Activated T-helper 1 cell treated with anti-CD3 and anti-CD28 coated beads, Interleukin-12 subunit alpha, Interleukin-12 subunit beta, Interleukin-2, Interleukin-4 antibody, amounts not matched to agents 30 ng/mL and 10 ng/mL and 1 ng/mL, durations not matched to agents 14 hours and 24 hours and 36 hours (primary cell): ENCODE results near the gene GJC2. TPM values are rescaled to one million over a fixed set of nuclear protein-coding genes. Genes with fewer than 3 reads are reported as not detected.

ENCODE experiments used
- DNase-seq: peaks from one replicate; pipeline ENCODE4 v3.0.0; 2021; ENCODE audit warnings: low spot score
- H3K27ac Mint-ChIP-seq: one replicate; pipeline ENCODE4 v1.8.0; 2021; ENCODE audit warnings: mild to moderate bottlenecking, mixed read lengths
- H3K27me3 Mint-ChIP-seq: one replicate; pipeline ENCODE4 v1.8.0; 2022; ENCODE audit warnings: mild to moderate bottlenecking, moderate library complexity, mixed read lengths; ENCODE audit not compliant: insufficient read depth
- H3K36me3 Mint-ChIP-seq: one replicate; pipeline ENCODE4 v1.8.0; 2021; ENCODE audit warnings: low read depth, mixed read lengths
- H3K4me1 Mint-ChIP-seq: one replicate; pipeline ENCODE4 v1.8.0; 2021; ENCODE audit warnings: low read depth, mixed read lengths
- H3K4me3 Mint-ChIP-seq: one replicate; pipeline ENCODE4 v1.8.0; 2021; ENCODE audit warnings: mild to moderate bottlenecking, moderate library complexity, mixed read lengths
- H3K9me3 Mint-ChIP-seq: one replicate; pipeline ENCODE4 v1.8.0; 2021; ENCODE audit warnings: mixed read lengths
- intact Hi-C: fragments of 100-400 bp; cut with micrococcal nuclease; formaldehyde crosslinking; loops from one replicate; pipeline ENCODE4 v1.15.1; 2024
- total RNA-seq: library from RNA; stranded (reverse); gene quantifications from 2 replicates; pipeline ENCODE4 v1.2.3, GENCODE V29; 2022

Gene GJC2
- total RNA-seq, 1 donor from 2014 or later: 0.93 TPM

DNA sequence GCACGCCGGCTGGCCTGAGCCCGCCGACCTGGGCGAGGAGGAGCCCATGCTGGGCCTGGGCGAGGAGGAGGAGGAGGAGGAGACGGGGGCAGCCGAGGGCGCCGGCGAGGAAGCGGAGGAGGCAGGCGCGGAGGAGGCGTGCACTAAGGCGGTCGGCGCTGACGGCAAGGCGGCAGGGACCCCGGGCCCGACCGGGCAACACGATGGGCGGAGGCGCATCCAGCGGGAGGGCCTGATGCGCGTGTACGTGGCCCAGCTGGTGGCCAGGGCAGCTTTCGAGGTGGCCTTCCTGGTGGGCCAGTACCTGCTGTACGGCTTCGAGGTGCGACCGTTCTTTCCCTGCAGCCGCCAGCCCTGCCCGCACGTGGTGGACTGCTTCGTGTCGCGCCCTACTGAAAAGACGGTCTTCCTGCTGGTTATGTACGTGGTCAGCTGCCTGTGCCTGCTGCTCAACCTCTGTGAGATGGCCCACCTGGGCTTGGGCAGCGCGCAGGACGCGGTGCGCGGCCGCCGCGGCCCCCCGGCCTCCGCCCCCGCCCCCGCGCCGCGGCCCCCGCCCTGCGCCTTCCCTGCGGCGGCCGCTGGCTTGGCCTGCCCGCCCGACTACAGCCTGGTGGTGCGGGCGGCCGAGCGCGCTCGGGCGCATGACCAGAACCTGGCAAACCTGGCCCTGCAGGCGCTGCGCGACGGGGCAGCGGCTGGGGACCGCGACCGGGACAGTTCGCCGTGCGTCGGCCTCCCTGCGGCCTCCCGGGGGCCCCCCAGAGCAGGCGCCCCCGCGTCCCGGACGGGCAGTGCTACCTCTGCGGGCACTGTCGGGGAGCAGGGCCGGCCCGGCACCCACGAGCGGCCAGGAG lies 8.6 kb downstream of the GJC2 start:
- H3K4me1 Mint-ChIP-seq: peaks cover 11% of the 10 kb centered on the region
- no peak for DNase-seq
- no peaks in the 10 kb centered on the region for H3K36me3 Mint-ChIP-seq
- H3K27ac Mint-ChIP-seq: no peak overlapping the region
- H3K4me3 Mint-ChIP-seq: no peak overlapping the region
- H3K9me3 Mint-ChIP-seq: no peaks in the 10 kb centered on the region
- intact Hi-C loops: no loop called here
- no peaks in the 10 kb centered on the region for H3K27me3 Mint-ChIP-seq

DNA sequence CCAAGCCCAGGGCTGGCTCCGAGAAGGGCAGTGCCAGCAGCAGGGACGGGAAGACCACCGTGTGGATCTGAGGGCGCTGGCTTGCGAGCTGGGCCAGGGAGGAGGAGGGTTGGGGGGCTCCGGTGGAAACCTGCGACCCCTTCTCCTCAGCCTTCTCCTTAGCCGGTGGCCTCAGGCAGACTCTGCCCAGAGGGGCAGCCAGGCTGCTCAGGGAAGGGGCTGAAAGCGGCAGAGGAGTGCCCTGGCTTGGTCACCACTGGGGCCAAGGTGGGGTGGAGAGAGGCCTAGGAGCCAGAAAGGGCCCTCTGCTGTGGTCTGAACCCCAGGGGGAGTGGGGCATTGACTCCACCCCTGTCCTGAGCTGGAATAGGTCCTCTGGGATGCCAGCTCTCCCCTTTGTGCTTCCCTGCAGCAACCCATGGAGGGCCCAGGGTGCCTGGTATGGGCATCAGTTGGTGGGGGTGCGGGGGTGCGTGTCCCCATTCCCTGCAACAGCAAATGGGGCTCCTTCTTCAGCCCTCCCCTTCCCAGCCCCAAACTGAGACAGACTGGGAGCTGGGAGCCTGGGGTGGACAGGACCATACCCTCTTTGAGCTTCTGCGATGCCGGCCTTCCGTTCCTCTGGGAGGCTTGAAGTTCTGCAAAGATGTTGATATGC lies 9.4 kb downstream of the GJC2 start:
- Mint-ChIP-seq H3K36me3 (no peaks in the 10 kb centered on the region), H3K4me3 (no peak overlapping the region), H3K4me1 (peaks cover 15% of the 10 kb centered on the region), H3K27me3 (no peaks in the 10 kb centered on the region), H3K9me3 (no peaks in the 10 kb centered on the region), H3K27ac (no peak overlapping the region)
- intact Hi-C loops: no loop called here
- DNase-seq: no peak

DNA sequence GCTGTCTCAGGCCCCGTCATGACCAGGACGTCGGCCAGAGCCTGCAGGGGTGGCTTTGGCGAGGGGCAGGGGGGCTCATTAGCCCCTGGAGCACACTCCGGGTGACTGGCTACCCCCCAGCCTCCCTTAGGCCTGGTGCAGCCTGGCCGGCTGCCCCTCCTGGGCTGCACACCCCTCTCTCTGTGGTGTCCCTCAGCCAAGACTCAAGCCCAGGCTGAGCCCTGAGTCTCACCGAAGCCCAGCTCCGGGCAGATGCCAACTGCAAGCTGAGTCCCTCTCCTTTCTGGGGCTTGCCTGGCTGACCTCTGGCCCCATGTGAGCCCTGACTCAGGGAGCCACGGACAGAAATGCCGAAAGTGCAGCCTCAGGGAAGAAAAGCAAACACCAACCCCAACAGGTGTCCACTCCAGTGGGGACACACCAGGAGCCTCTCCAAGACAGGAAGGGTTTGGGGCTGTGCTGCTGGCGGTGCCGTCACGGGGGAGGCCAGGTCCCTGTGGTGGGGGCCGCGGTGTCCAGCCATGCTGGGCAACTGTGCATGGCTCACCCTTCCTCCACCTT lies 10.6 kb downstream of the GJC2 start:
- no peaks in the 10 kb centered on the region for H3K9me3 Mint-ChIP-seq
- H3K27ac Mint-ChIP-seq: no peak overlapping the region
- H3K4me3 Mint-ChIP-seq: no peak overlapping the region
- H3K27me3 Mint-ChIP-seq: no peaks in the 10 kb centered on the region
- DNase-seq: no peak
- H3K36me3 Mint-ChIP-seq: no peaks in the 10 kb centered on the region
- intact Hi-C loops: loop anchor here (10.0 kb wide), 2 partner anchors 1345 to 1755 kb away; partner anchors contain the start of genes NUP133 and PARP1
- peaks cover 15% of the 10 kb centered on the region for H3K4me1 Mint-ChIP-seq

DNA sequence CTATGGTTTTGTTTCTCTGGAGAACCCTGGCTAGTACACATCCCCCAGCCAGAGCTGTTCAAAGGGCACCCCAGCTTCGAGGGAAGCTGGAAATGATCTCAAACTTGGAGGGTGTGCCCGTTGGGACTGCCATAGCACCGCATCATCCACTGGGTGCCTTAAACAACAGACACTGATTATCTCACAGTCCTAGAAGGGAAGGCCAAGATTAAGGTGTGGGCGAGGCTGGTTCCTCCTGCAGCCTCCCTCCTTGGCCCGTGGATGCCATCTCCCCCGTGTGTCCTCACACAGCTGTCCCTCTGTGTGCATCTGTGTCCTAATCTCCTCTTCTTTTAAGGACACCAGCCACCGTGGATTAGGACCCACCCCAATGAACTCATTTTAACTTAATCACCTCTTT lies 11.6 kb downstream of the GJC2 start:
- H3K36me3 Mint-ChIP-seq: no peaks in the 10 kb centered on the region
- H3K27ac Mint-ChIP-seq: no peak overlapping the region
- H3K27me3 Mint-ChIP-seq: no peaks in the 10 kb centered on the region
- intact Hi-C loops: loop anchor here (10.0 kb wide), 2 partner anchors 1343 to 1757 kb away; partner anchors contain the start of genes NUP133 and PARP1
- no peak overlapping the region for H3K4me3 Mint-ChIP-seq
- no peaks in the 10 kb centered on the region for H3K9me3 Mint-ChIP-seq
- DNase-seq: no peak
- H3K4me1 Mint-ChIP-seq: peaks cover 15% of the 10 kb centered on the region

DNA sequence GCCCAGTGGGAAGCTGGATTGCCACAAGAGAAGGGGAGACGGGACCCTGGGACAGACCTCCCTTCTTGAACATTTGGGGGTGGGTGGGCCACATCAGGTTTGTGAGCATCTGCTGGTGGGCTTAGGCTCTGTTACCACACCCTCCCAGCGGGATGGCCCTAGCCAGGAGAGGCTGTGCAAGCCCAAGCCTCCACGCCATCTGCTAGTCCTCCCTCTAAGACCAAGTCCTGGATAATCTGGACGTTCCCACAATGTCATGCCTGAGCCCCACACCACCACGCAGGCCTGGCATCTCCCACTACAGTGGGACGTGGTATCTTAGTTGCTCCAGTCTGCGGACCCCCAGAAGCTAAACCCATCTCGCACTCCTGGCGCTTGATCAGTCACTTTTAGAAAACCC lies 12.1 kb downstream of the GJC2 start:
- Mint-ChIP-seq H3K4me3 (no peak overlapping the region), H3K36me3 (no peaks in the 10 kb centered on the region), H3K9me3 (no peaks in the 10 kb centered on the region), H3K4me1 (peaks cover 20% of the 10 kb centered on the region), H3K27ac (no peak overlapping the region), H3K27me3 (no peaks in the 10 kb centered on the region)
- DNase-seq: no peak
- intact Hi-C loops: loop anchor here (10.0 kb wide), 2 partner anchors 1343 to 1757 kb away; partner anchors contain the start of genes NUP133 and PARP1

DNA sequence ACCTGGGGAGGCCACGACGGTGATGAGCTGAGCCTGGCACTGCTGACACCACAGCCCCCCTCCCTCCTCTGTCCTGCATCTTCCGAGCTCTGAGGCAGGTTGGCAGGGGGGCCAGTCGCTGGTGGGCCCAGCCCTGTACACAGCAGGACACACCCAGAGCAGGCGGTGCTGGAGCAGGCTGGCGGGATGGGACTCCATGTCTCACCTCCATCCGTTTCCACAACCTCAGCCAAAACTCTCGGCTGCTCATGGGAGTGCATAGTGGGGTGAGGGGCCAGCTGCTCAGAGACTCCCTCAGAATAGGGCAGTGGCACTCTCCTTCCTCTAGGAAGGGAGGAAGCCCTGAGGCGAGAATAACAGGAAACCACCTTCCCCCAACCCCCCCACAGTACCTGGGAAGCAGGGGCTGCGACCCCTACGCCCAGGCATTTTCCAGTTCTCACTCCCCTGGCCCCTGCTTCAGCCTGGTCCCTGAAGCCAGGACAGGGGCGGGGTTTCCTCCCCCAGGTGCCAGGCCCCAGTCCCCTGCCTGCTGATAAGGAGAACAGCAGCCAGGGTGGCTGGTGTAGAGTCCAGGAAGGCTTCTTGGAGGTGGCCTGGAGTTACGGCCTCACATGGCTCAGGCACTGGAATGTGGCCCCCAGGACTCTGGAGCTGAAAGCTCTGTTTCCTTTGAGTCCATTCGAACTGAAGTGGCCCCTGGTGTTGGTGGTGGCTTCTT lies 12.7 kb downstream of the GJC2 start:
- Mint-ChIP-seq H3K36me3 (no peaks in the 10 kb centered on the region), H3K27ac (no peak overlapping the region), H3K9me3 (no peaks in the 10 kb centered on the region), H3K4me3 (no peak overlapping the region), H3K27me3 (no peaks in the 10 kb centered on the region), H3K4me1 (peaks cover 21% of the 10 kb centered on the region)
- intact Hi-C loops: loop anchor here (10.0 kb wide), 2 partner anchors 1342 to 1758 kb away; partner anchors contain the start of genes NUP133 and PARP1
- DNase-seq: no peak

DNA sequence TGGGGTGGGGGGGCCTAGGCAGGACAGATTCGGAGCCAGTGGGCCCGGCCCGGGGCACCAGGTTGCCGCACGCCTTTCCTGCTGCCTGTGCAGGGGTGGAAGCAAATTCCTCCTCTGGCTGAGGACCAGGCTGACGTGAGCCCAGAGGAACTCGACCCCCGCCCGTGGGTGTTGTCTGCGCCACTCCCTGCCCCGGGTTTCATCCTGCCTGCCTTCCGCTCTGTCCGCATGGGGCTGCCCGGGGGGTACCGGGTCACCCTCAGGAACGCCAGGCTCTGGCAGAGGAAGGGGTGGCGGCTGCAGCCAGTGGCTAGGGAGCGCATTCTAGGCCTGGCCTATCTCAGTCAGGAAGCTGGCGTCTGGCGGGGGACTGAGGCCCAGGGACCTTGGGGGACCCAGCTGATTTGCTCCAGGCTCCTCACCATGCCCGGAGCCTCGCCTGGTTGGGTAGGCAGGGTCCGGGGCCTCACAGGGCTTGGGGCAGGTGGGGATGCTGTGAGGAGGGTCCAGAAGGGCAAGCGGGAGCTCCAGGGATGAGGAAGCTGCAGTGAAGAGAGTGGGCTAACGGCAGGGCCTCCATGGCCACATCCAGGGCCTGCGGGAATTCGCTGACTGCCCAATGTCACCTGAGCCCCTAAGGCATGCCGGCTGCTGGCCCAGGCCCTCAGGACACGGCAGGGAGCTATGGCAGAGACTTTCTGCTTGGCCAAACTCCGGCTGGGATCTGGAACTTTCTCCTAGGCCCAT lies 13.4 kb downstream of the GJC2 start:
- Mint-ChIP-seq H3K4me1 (peaks cover 21% of the 10 kb centered on the region), H3K27ac (no peak overlapping the region), H3K4me3 (no peak overlapping the region), H3K27me3 (no peaks in the 10 kb centered on the region), H3K36me3 (peaks cover 2% of the 10 kb centered on the region), H3K9me3 (no peaks in the 10 kb centered on the region)
- no peak for DNase-seq
- intact Hi-C loops: loop anchor here (10.0 kb wide), 2 partner anchors 1342 to 1758 kb away; partner anchors contain the start of genes NUP133 and PARP1

DNA sequence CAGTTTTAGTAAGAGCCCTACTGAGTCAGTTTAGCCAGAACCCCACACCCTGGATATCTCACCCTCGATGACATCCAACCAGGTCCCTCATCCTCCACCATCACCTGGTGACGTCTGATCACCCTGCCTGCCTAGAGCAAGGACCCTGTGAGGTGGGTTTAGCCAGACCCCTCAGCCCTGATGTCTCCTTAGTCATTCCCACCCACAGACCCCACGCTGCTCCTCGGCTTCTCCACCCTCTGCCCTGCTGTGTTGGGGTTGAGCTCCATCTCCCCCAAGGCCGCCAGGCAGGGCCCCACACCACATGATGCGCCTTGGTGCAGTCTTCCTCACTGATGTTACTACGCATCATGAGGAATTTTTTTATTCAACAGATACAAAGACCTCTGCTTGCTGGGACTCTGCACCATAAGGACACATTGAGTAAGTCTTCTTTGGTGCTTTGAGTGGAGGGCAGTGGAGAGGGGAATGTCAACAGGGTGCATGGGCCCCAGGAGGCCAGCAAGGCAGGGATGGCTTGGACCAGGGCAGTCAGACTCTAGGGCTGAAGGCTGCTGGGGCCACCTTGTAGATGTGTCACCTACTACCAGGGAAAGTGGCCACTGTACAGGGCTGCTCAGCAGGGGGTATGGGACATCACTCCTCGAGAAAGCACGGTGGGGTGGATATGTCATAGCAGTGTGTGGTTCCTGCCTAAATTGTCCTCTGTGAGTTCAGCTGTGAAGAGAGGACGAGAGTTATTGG lies 14.2 kb downstream of the GJC2 start:
- no peaks in the 10 kb centered on the region for H3K9me3 Mint-ChIP-seq

DNA sequence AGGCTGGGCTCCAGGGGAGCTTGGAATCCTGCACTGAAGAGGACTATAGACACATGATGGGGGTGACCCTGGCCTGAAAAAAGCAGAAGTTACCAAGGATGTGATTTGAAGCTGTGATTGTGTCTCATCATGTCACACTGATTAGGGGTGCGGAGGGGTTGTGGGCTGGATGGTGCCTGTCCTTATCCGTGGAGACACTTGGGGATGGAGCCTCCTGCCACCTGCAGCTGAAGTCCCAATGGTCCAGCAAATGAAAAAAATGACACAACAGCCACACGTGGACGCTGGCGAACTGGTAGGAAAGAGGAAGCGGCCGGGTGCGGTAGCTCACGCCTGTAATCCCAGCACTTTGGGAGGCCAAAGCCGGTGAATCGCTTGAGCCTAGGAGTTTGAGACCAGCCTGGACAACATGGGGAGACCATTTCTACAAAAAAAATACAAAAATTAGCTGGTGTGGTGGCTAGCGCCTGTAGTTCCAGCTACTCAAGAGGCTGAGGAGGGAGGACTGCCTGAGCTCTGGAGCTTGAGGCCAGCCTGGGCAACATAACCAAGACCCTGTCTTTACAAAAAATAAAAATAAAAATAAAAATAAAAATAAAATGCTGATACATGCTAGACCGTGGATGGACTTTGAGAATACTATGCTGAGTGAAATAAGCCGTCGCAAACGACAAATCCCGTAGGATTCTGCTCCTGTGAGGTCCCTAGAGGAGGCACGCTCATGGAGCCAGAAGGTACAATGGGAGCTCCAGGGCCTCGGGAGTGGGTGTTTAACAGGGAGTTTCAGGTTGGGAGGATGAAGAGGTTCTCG lies 15.0 kb downstream of the GJC2 start:
- peak overlapping the region; percentile 94 for H3K27ac Mint-ChIP-seq
- intact Hi-C loops: loop anchor here (1.0 to 10.0 kb wide), 10 partner anchors 61 to 1760 kb away; partner anchors contain the start of genes C1orf35, JMJD4, NUP133 and PARP1
- DNase-seq: no peak
- H3K27me3 Mint-ChIP-seq: no peaks in the 10 kb centered on the region
- H3K36me3 Mint-ChIP-seq: peaks cover 6% of the 10 kb centered on the region
- no peaks in the 10 kb centered on the region for H3K9me3 Mint-ChIP-seq
- peaks cover 21% of the 10 kb centered on the region for H3K4me1 Mint-ChIP-seq
- peak overlapping the region; percentile 86 for H3K4me3 Mint-ChIP-seq

More for the DNA sequence above, 14.2 kb downstream of the GJC2 start:
- no peak for DNase-seq
- H3K4me1 Mint-ChIP-seq: peaks cover 21% of the 10 kb centered on the region
- peak overlapping the region; percentile 64 for H3K4me3 Mint-ChIP-seq
- H3K27me3 Mint-ChIP-seq: no peaks in the 10 kb centered on the region
- intact Hi-C loops: loop anchor here (10.0 kb wide), 2 partner anchors 1341 to 1759 kb away; partner anchors contain the start of genes NUP133 and PARP1
- peak overlapping the region; percentile 75 for H3K27ac Mint-ChIP-seq
- H3K36me3 Mint-ChIP-seq: peaks cover 6% of the 10 kb centered on the region

DNA sequence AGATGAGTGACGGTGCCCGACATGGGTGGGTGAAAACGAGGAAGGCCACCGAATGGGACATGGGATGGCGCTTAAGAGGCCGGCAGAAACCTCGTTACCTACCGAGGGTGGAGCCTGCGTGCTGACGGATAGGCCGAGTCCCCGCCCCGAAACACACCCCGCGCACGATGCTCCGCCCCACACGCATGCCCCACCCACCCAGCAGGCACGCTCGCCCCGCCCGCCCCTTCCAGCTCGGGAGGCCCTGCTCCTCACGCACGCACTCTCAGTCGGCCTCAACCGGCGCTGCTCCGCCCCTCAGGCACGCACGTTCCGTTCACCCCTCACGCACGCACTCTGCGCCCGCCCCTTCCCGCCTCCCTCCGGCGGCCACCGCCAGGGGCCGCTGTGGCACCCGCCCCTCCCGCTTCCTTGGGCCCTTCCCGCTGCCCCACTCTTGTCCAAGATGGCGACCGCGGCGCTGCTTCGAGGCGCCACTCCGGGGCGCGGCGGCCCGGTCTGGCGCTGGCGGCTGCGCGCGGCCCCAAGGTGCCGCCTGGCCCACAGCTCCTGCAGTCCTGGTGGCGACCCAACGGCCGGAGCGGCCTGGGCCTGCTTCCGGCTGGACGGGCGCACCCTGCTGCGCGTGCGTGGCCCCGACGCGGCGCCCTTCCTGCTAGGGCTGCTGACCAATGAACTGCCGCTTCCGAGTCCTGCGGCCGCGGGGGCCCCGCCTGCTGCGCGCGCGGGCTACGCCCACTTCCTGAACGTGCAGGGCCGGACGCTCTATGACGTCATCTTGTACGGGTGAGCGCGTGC lies 15.8 kb downstream of the GJC2 start, which contains the start of gene IBA57:
Gene IBA57 (plus strand): TSS at position 433 of the 798 bp plus-strand sequence. CDS start 13 bp downstream, at position 446.
- DNase-seq: peak; percentile 99
- no peaks in the 10 kb centered on the region for H3K9me3 Mint-ChIP-seq

More for the DNA sequence above, 15.8 kb downstream of the GJC2 start, which contains the start of gene IBA57:
- peaks cover 21% of the 10 kb centered on the region for H3K4me1 Mint-ChIP-seq
- no peaks in the 10 kb centered on the region for H3K27me3 Mint-ChIP-seq
- peaks cover 6% of the 10 kb centered on the region for H3K36me3 Mint-ChIP-seq
- peak within 1 kb of the TSS; percentile 86 for H3K4me3 Mint-ChIP-seq
- peak within 1 kb of the TSS; percentile 94 for H3K27ac Mint-ChIP-seq
- intact Hi-C loops: loop anchor here (1.0 to 10.0 kb wide), 17 partner anchors 9 to 1761 kb away; partner anchors contain the start of genes ARF1, C1orf35, GUK1 and JMJD4
